Measurements from ENCODE around the gene LRP3.
"Not testable (repeated sequence)": the region's sequence is repeated elsewhere in the genome, so short reads cannot be mapped to it uniquely, and the experiment has no call there.

- TF ChIP-seq CTCF (conservative IDR thresholded peaks at IDR 0.05; ENCODE audit: low read depth in 2 of 2); POLR2AphosphoS5 (IDR thresholded peaks at IDR 0.05; ENCODE audit: low read depth); EZH2 (IDR thresholded peaks at IDR 0.05; ENCODE audit: low read depth, unreplicated experiment); ZNF331 (CRISPR knock-in tag; IDR thresholded peaks at IDR 0.05; ENCODE audit: low read depth); CREB1 (CRISPR knock-in tag; IDR thresholded peaks at IDR 0.05; ENCODE audit: low read depth): not testable (repeated sequence)
Measured at GRCh38 chr19:33222255-33222654, 28.1 kb downstream of the LRP3 start.
